Measurements from ENCODE around the gene LTBP2. TPM values are rescaled to one million over a fixed set of nuclear protein-coding genes. Genes with fewer than 3 reads are reported as not detected.

Gene LTBP2
- total RNA-seq, 1 experiment from 2014 or later = not detected

DNA sequence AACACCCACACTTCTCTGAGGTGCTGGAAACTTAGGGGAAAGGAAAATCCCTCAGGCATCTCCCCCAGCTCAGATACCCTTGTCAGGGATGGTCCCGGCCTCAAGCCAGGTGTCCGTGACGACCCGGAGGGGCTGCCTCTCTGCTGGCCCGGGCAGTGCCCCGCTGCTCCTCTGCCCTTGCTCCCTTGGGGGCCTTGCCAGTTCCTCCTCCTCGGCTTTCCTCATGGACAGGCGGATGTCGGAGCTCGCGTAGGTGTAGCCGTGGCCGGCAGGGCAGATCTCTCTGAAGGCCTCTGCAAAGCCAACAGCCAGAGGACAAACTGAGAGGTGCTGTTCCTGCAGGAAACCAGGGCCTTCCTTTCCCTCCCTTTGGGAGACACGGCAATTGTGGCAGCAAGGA lies 83.6 kb downstream of the LTBP2 start:
- H3K36me3 ChIP-seq (ENCODE audit: insufficient read depth, low read length) = no peaks in the 10 kb centered on the region
- no peaks in the 10 kb centered on the region for H3K9me3 ChIP-seq (ENCODE audit: low read length)
- H3K27me3 ChIP-seq (ENCODE audit: low read length) = no peaks in the 10 kb centered on the region
- H3K4me2 ChIP-seq (ENCODE audit: low read depth, low read length, poor library complexity, severe bottlenecking) = no peak overlapping the region
- peaks cover 42% of the 10 kb centered on the region for H3K4me1 ChIP-seq (ENCODE audit: low read length)
- H3K9me2 ChIP-seq (replicated peaks; ENCODE audit: insufficient read depth, low read length) = no peaks in the 10 kb centered on the region
- no peaks in the 10 kb centered on the region for H4K20me1 ChIP-seq (ENCODE audit: insufficient read depth, low read depth, low read length)
- H2AFZ ChIP-seq (ENCODE audit: low read length) = no peak overlapping the region
- H3K9ac ChIP-seq (ENCODE audit: low read length) = no peak overlapping the region
- H3K79me2 ChIP-seq (ENCODE audit: low read length) = no peaks in the 10 kb centered on the region
- no peak overlapping the region for H3K27ac ChIP-seq (ENCODE audit: low read length)
- no peak for DNase-seq
- no peak overlapping the region for H3K4me3 ChIP-seq (ENCODE audit: low read length)

DNA sequence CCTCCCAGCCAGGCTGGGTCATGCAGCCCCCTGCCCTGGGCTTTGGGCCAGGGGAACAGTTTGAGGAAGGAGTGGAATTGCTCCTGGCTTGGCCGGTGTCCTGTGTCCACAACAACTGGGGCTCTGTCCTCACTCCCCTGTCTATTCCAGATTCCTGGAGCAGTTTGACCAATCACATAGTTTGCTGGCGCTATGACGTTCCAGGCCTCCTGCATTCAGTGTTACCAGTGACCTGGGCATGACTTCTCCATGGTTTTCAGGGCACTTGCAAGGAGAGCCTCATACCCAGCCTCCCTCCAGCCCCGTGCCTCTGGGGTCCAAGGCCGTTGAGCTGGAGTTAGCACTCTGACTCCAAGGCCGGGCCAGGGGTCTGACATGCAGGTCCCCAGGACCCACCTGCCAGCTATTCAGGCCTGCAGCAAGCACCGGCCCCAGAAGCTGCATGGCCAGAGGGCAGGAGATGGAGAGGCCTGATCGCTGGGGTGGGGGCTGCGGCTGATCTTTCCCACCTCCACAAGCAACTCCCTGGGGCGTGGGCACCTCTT lies 84.2 kb downstream of the LTBP2 start:
- Histone ChIP-seq H4K20me1 (ENCODE audit: insufficient read depth, low read depth, low read length) (no peaks in the 10 kb centered on the region), H3K9me2 (replicated peaks; ENCODE audit: insufficient read depth, low read length) (no peaks in the 10 kb centered on the region), H3K27ac (ENCODE audit: low read length) (no peak overlapping the region), H3K79me2 (ENCODE audit: low read length) (no peaks in the 10 kb centered on the region), H3K4me2 (ENCODE audit: low read depth, low read length, poor library complexity, severe bottlenecking) (no peak overlapping the region), H3K4me3 (ENCODE audit: low read length) (no peak overlapping the region), H3K9ac (ENCODE audit: low read length) (no peak overlapping the region), H2AFZ (ENCODE audit: low read length) (no peak overlapping the region), H3K27me3 (ENCODE audit: low read length) (no peaks in the 10 kb centered on the region), H3K9me3 (ENCODE audit: low read length) (no peaks in the 10 kb centered on the region), H3K36me3 (ENCODE audit: insufficient read depth, low read length) (no peaks in the 10 kb centered on the region), H3K4me1 (ENCODE audit: low read length) (peaks cover 42% of the 10 kb centered on the region)
- no peak for DNase-seq

- Histone ChIP-seq H3K4me3 (ENCODE audit: low read length) (no peak overlapping the region; the same call in 1 of the 2 replicates), H3K27ac (ENCODE audit: low read length) (no peak overlapping the region), H2AFZ (ENCODE audit: low read length) (no peak overlapping the region), H3K79me2 (ENCODE audit: low read length) (no peaks in the 10 kb centered on the region), H3K27me3 (ENCODE audit: low read length) (no peaks in the 10 kb centered on the region), H3K9me2 (replicated peaks; ENCODE audit: insufficient read depth, low read length) (no peaks in the 10 kb centered on the region), H3K36me3 (ENCODE audit: insufficient read depth, low read length) (no peaks in the 10 kb centered on the region), H3K9ac (ENCODE audit: low read length) (peak overlapping the region; percentile 28; the same call in 1 of the 2 replicates), H4K20me1 (ENCODE audit: insufficient read depth, low read depth, low read length) (no peaks in the 10 kb centered on the region), H3K4me2 (ENCODE audit: low read depth, low read length, poor library complexity, severe bottlenecking) (peak overlapping the region; percentile 17), H3K9me3 (ENCODE audit: low read length) (no peaks in the 10 kb centered on the region), H3K4me1 (ENCODE audit: low read length) (peaks cover 42% of the 10 kb centered on the region)
- no peak for DNase-seq
Observed at GRCh38 chr14:74526854-74527585, 85.0 kb downstream of the LTBP2 start.

- no peak overlapping the region; the same call in 1 of the 2 replicates for H3K4me3 ChIP-seq (ENCODE audit: low read length)
- no peaks in the 10 kb centered on the region for H3K9me3 ChIP-seq (ENCODE audit: low read length)
- no peaks in the 10 kb centered on the region for H3K79me2 ChIP-seq (ENCODE audit: low read length)
- peaks cover 42% of the 10 kb centered on the region for H3K4me1 ChIP-seq (ENCODE audit: low read length)
- no peaks in the 10 kb centered on the region for H3K36me3 ChIP-seq (ENCODE audit: insufficient read depth, low read length)
- peak overlapping the region; percentile 69 for H3K27ac ChIP-seq (ENCODE audit: low read length)
- peak overlapping the region; percentile 17 for H3K4me2 ChIP-seq (ENCODE audit: low read depth, low read length, poor library complexity, severe bottlenecking)
- H3K27me3 ChIP-seq (ENCODE audit: low read length) = no peaks in the 10 kb centered on the region
- DNase-seq = peak; percentile 58
- no peak overlapping the region for H2AFZ ChIP-seq (ENCODE audit: low read length)
- H3K9ac ChIP-seq (ENCODE audit: low read length) = peak overlapping the region; percentile 21; the same call in 1 of the 2 replicates
- no peaks in the 10 kb centered on the region for H4K20me1 ChIP-seq (ENCODE audit: insufficient read depth, low read depth, low read length)
- H3K9me2 ChIP-seq (replicated peaks; ENCODE audit: insufficient read depth, low read length) = no peaks in the 10 kb centered on the region
Observed at GRCh38 chr14:74525361-74525851, 86.6 kb downstream of the LTBP2 start.

- Histone ChIP-seq H3K27me3 (ENCODE audit: low read length) (no peaks in the 10 kb centered on the region), H3K4me1 (ENCODE audit: low read length) (peaks cover 42% of the 10 kb centered on the region), H4K20me1 (ENCODE audit: insufficient read depth, low read depth, low read length) (no peaks in the 10 kb centered on the region), H3K27ac (ENCODE audit: low read length) (peak overlapping the region; percentile 69), H3K4me2 (ENCODE audit: low read depth, low read length, poor library complexity, severe bottlenecking) (peak overlapping the region; percentile 17), H3K9me3 (ENCODE audit: low read length) (no peaks in the 10 kb centered on the region), H3K36me3 (ENCODE audit: insufficient read depth, low read length) (no peaks in the 10 kb centered on the region), H3K9me2 (replicated peaks; ENCODE audit: insufficient read depth, low read length) (no peaks in the 10 kb centered on the region), H3K4me3 (ENCODE audit: low read length) (no peak overlapping the region), H2AFZ (ENCODE audit: low read length) (no peak overlapping the region), H3K79me2 (ENCODE audit: low read length) (no peaks in the 10 kb centered on the region), H3K9ac (ENCODE audit: low read length) (peak overlapping the region; percentile 21; the same call in 1 of the 2 replicates)
- DNase-seq = no peak
Observed at GRCh38 chr14:74524812-74525135, 87.3 kb downstream of the LTBP2 start.

DNA sequence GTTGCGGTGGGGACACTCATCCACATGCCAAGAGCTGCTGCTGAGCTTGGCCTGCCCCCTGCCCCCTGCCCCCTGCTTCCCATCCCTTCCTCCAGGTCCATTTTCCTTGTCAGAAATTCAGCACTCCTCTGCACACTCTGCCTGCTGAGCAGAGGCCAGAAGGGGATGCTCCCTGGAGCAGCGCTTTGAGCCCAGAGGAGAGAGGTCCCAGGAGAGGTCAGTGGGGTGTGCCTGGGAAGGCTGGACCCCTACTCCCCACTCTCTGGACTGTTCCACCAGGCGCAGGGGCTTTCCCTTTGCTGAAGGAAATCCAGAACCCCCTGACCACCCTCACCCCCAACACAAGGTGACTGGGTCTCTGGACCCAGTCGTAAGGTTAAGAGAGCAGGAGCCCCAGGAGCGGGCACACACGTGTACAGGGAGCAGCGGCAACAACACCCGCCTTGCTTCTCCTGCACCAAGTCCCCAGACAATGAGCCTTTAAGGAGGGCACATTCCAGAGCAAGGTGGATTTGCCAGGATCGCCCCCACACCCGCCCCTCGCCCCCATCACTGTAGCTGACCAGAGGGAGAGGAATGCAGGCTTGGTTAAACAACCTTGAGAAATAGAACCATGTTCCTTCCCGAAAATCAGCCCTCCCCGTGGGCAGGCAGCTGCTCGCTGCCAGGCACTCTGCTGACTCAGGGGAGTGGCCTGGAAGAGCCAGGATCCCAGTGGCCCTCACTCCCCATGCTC lies 87.8 kb downstream of the LTBP2 start:
- no peak for DNase-seq
- no peak overlapping the region for H3K27ac ChIP-seq (ENCODE audit: low read length)
- H3K27me3 ChIP-seq (ENCODE audit: low read length) = no peaks in the 10 kb centered on the region

DNA sequence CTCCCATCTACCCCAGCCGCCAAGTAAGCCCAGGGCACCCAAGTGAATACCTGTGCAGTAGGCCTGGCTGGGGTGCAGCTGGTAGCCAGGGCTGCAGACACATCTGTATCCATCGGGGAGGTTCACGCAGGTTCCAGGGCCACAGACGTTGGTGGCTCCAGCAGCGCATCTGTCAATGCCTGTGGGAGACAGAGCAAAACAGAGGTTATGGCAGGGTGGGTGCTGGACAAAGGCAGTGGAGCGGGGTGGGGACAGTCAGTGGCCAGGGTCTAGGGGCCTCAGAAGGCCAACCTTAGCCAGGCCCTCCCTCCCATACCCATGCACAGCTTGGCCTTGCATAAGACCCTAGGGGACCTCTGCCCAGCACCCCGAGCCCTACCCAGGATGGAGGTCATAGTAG lies 89.3 kb downstream of the LTBP2 start:
- H4K20me1 ChIP-seq (ENCODE audit: insufficient read depth, low read depth, low read length) = no peaks in the 10 kb centered on the region
- no peaks in the 10 kb centered on the region for H3K27me3 ChIP-seq (ENCODE audit: low read length)
- H3K9me3 ChIP-seq (ENCODE audit: low read length) = no peaks in the 10 kb centered on the region
- no peak overlapping the region for H3K4me2 ChIP-seq (ENCODE audit: low read depth, low read length, poor library complexity, severe bottlenecking)
- no peak overlapping the region for H3K4me3 ChIP-seq (ENCODE audit: low read length)
- DNase-seq = no peak
- H3K9me2 ChIP-seq (replicated peaks; ENCODE audit: insufficient read depth, low read length) = no peaks in the 10 kb centered on the region
- peaks cover 35% of the 10 kb centered on the region for H3K4me1 ChIP-seq (ENCODE audit: low read length)
- H2AFZ ChIP-seq (ENCODE audit: low read length) = no peak overlapping the region
- no peak overlapping the region for H3K9ac ChIP-seq (ENCODE audit: low read length)
- H3K27ac ChIP-seq (ENCODE audit: low read length) = no peak overlapping the region
- no peaks in the 10 kb centered on the region for H3K36me3 ChIP-seq (ENCODE audit: insufficient read depth, low read length)
- H3K79me2 ChIP-seq (ENCODE audit: low read length) = no peaks in the 10 kb centered on the region

More for the DNA sequence above, 87.8 kb downstream of the LTBP2 start:
- Histone ChIP-seq H3K4me2 (ENCODE audit: low read depth, low read length, poor library complexity, severe bottlenecking) (no peak overlapping the region), H3K36me3 (ENCODE audit: insufficient read depth, low read length) (no peaks in the 10 kb centered on the region), H3K9me2 (replicated peaks; ENCODE audit: insufficient read depth, low read length) (no peaks in the 10 kb centered on the region), H3K4me3 (ENCODE audit: low read length) (no peak overlapping the region), H3K9ac (ENCODE audit: low read length) (peak overlapping the region; percentile 21; the same call in 1 of the 2 replicates), H2AFZ (ENCODE audit: low read length) (no peak overlapping the region), H3K4me1 (ENCODE audit: low read length) (peaks cover 38% of the 10 kb centered on the region), H3K9me3 (ENCODE audit: low read length) (no peaks in the 10 kb centered on the region), H3K79me2 (ENCODE audit: low read length) (no peaks in the 10 kb centered on the region), H4K20me1 (ENCODE audit: insufficient read depth, low read depth, low read length) (no peaks in the 10 kb centered on the region)

- DNase-seq = no peak
- no peaks in the 10 kb centered on the region for H4K20me1 ChIP-seq (ENCODE audit: insufficient read depth, low read depth, low read length)
- H2AFZ ChIP-seq (ENCODE audit: low read length) = no peak overlapping the region
- no peak overlapping the region for H3K9ac ChIP-seq (ENCODE audit: low read length)
- no peaks in the 10 kb centered on the region for H3K36me3 ChIP-seq (ENCODE audit: insufficient read depth, low read length)
- H3K27ac ChIP-seq (ENCODE audit: low read length) = no peak overlapping the region
- H3K27me3 ChIP-seq (ENCODE audit: low read length) = no peaks in the 10 kb centered on the region
- H3K9me3 ChIP-seq (ENCODE audit: low read length) = no peaks in the 10 kb centered on the region
- no peak overlapping the region for H3K4me3 ChIP-seq (ENCODE audit: low read length)
- no peaks in the 10 kb centered on the region for H3K9me2 ChIP-seq (replicated peaks; ENCODE audit: insufficient read depth, low read length)
- no peak overlapping the region for H3K4me2 ChIP-seq (ENCODE audit: low read depth, low read length, poor library complexity, severe bottlenecking)
- H3K79me2 ChIP-seq (ENCODE audit: low read length) = no peaks in the 10 kb centered on the region
- peaks cover 30% of the 10 kb centered on the region for H3K4me1 ChIP-seq (ENCODE audit: low read length)
Observed at GRCh38 chr14:74521756-74522155, 90.3 kb downstream of the LTBP2 start.
